ENCODE results near the gene ASXL1.

DNA sequence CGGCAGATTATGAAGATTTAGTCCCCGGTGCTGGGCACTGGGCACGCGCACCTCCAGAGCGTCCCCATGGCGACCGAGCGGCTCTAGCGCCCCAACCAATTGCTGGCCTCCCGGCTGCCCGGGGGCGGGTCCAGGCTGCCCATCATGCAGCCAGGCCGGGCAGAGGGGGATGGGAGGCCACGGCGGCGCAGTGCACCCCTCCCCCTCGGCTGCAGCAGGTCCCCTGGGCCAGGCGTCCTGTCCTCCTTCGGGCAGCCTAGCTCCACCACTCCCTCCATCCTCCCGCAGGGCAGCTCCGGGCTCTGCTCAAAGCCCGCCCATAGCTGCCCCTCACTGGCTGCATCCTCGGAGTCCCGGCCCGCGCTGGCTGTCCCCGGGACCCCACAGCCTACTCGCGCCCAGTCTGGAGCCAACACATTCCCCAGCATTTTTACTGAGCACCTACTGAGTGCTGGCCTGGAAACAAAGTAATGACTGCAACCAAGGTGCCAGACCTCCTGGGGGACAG is 99.4 kb downstream of the ASXL1 start:
- TF ChIP-seq, protein P1, sequence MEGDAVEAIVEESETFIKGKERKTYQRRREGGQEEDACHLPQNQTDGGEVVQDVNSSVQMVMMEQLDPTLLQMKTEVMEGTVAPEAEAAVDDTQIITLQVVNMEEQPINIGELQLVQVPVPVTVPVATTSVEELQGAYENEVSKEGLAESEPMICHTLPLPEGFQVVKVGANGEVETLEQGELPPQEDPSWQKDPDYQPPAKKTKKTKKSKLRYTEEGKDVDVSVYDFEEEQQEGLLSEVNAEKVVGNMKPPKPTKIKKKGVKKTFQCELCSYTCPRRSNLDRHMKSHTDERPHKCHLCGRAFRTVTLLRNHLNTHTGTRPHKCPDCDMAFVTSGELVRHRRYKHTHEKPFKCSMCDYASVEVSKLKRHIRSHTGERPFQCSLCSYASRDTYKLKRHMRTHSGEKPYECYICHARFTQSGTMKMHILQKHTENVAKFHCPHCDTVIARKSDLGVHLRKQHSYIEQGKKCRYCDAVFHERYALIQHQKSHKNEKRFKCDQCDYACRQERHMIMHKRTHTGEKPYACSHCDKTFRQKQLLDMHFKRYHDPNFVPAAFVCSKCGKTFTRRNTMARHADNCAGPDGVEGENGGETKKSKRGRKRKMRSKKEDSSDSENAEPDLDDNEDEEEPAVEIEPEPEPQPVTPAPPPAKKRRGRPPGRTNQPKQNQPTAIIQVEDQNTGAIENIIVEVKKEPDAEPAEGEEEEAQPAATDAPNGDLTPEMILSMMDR (IDR thresholded peaks at IDR 0.05) = no peak
- no peak for TF ChIP-seq POLR2AphosphoS5 (IDR thresholded peaks at IDR 0.05; ENCODE audit: insufficient read depth in 1 of 2, low read depth in 1 of 2)
- TF ChIP-seq POLR2A (IDR thresholded peaks at IDR 0.05) = no peak
